SU-DHL-6 (cell line): ENCODE data around the gene RNF212.

Experiments used
- CTCF ChIP-seq: fragments of 200-600 bp; sonication (generic); IDR thresholded peaks from one replicate; pipeline ENCODE4 v1.5.1; 2017; ENCODE audit warnings: antibody characterized with exemption, mild to moderate bottlenecking, low read length, moderate library complexity; ENCODE audit not compliant: insufficient read depth, poor library complexity, severe bottlenecking
- EZH2phosphoT487 ChIP-seq: fragments of 200-600 bp; sonication (generic), shearing (Covaris generic); conservative IDR thresholded peaks from 2 replicates; pipeline ENCODE4 v1.6.1; 2018; ENCODE audit warnings: mild to moderate bottlenecking, antibody characterized with exemption, low read length, moderate library complexity, mixed read lengths

- no peak for TF ChIP-seq EZH2phosphoT487
- TF ChIP-seq CTCF = no peak
These were observed 70.9 kb downstream of the RNF212 start for GRCh38 chr4:1042352-1043055.
